ENCODE results near the gene MRPS16.

DNA sequence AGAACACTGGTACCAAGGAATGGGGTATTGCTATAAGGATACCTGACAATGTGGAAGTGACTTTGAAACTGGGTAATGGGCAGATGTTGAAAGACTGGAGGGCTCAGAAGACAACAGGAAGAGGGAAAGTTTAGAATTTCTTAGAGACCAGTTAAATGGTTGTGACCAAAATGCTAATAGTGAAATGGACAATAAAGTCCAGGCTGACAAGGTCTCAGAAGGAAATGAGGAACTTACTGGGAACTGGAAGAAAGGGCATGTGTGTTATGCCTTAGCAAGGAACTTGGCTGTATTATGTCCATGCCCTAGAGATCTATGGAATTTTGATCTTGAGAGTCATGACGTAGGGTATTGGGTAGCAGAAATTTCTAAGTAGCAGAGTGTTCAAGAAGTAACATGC is 46.6 kb downstream of the MRPS16 start:
- TF ChIP-seq FOXM1 (IDR thresholded peaks at IDR 0.05; ENCODE audit: borderline replicate concordance) = no peak
- no peak for TF ChIP-seq SUZ12 (IDR thresholded peaks at IDR 0.05)
- no peak for TF ChIP-seq SP1 (IDR thresholded peaks at IDR 0.05)
- no peak for TF ChIP-seq FOXA1 (IDR thresholded peaks at IDR 0.05)
